A673 (cell line): Measurements from ENCODE around the gene PSMG4. TPM values are rescaled to one million over a fixed set of nuclear protein-coding genes. Genes with fewer than 3 reads are reported as not detected.

Source experiments
- BruUV-seq: library from RNA; stranded (reverse); fragments of 400-500 nt; replicated peaks from 2 replicates; lab custom pipeline; 2021; lab: Mats Ljungman, UMichigan
- CTCF ChIA-PET: fragments of 300-600 bp; sonication (Branson Sonifier 250); formaldehyde crosslinking; loops from one replicate; lab custom pipeline; 2022; ENCODE audit warnings: antibody characterized with exemption; lab: Charles Lee
- POLR2A ChIA-PET: fragments of 300-600 bp; sonication (Branson Sonifier 250); formaldehyde crosslinking; loops from one replicate; lab custom pipeline; 2022; ENCODE audit warnings: antibody characterized with exemption; ENCODE audit not compliant: low non-redundant PET; lab: Charles Lee
- DNase-seq: peaks from one replicate; pipeline ENCODE4 v3.0.0-alpha.2; 2015; ENCODE audit warnings: low spot score
- H3K27ac ChIP-seq: fragments of 200-600 bp; sonication (generic); 2 replicates; pipeline ENCODE4 v1.5.1; 2016; ENCODE audit warnings: mixed run types, low read depth, mild to moderate bottlenecking, mixed read lengths, antibody characterized with exemption, low read length; ENCODE audit not compliant: poor library complexity, severe bottlenecking
- H3K27me3 ChIP-seq: fragments of 200-600 bp; sonication (generic); replicated peaks from 2 replicates; pipeline ENCODE4 v1.6.1; 2017; ENCODE audit warnings: mixed run types, low read depth, mild to moderate bottlenecking, mixed read lengths, antibody characterized with exemption, low read length; ENCODE audit not compliant: insufficient read depth, poor library complexity
- H3K36me3 ChIP-seq: fragments of 200-600 bp; sonication (generic); 2 replicates; pipeline ENCODE4 v1.6.1; 2016; ENCODE audit warnings: mixed run types, mild to moderate bottlenecking, mixed read lengths, antibody characterized with exemption, low read length; ENCODE audit not compliant: insufficient read depth, poor library complexity, severe bottlenecking
- H3K4me1 ChIP-seq: fragments of 200-600 bp; sonication (generic); 2 replicates; pipeline ENCODE4 v1.6.1; 2017; ENCODE audit warnings: mixed run types, mild to moderate bottlenecking, mixed read lengths, antibody characterized with exemption, low read length; ENCODE audit not compliant: insufficient read depth, poor library complexity, severe bottlenecking
- H3K4me3 ChIP-seq: fragments of 200-600 bp; sonication (generic); 2 replicates; pipeline ENCODE4 v1.5.1; 2016; ENCODE audit warnings: low read depth, mixed run types, mild to moderate bottlenecking, mixed read lengths, low read length; ENCODE audit not compliant: poor library complexity, severe bottlenecking
- H3K9me3 ChIP-seq: fragments of 200-600 bp; sonication (generic); 2 replicates; pipeline ENCODE4 v1.6.1; 2016; ENCODE audit warnings: mixed run types, low read depth, mild to moderate bottlenecking, mixed read lengths, antibody characterized with exemption, low read length; ENCODE audit not compliant: poor library complexity, severe bottlenecking
- EZH2 ChIP-seq: fragments of 200-600 bp; sonication (generic); IDR thresholded peaks from 2 replicates; pipeline ENCODE4 v1.6.1; 2017; ENCODE audit warnings: borderline replicate concordance, low read depth, mild to moderate bottlenecking, mixed read lengths, antibody characterized with exemption, low read length; ENCODE audit not compliant: poor library complexity, severe bottlenecking
- intact Hi-C: fragments of 100-400 bp; cut with micrococcal nuclease; formaldehyde crosslinking; loops from one replicate; pipeline ENCODE4 v1.10.0; 2022; ENCODE audit not compliant: unreplicated experiment
- total RNA-seq: library from RNA; stranded (reverse); gene quantifications from 2 replicates; pipeline ENCODE4 v1.2.3, GENCODE V29; 2021
- TF ChIP-seq, protein P1 (sequence below): fragments of 300-800, 200-600 bp; sonication (generic); conservative IDR thresholded peaks from 2 replicates; pipeline ENCODE4 v1.5.1; 2017; ENCODE audit warnings: low read depth, mild to moderate bottlenecking, antibody characterized with exemption, low read length, moderate library complexity, mixed read lengths

PSMG4 gene
- total RNA-seq, 1 experiment from 2014 or later, result 34.4 TPM

DNA sequence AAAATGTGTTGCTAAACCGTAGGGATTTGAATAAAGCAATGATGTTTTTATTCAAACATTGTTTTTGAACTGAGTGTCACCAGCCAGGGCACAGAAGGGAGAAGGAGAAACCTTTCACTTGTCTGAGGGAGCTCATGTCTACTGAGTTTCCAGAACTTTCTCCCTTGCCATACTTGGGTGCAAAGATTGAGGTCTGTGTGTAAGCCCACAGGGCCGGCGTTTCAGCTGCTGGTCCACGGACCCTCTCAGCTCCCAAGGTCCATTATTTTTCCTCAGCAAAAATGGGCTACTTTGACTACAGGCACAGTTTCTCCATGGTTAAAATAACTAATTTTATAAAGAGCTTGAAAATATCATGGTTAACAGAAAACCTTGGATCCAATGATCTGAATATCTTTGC is 32.6 kb downstream of the PSMG4 start:
- TF ChIP-seq, protein P1, sequence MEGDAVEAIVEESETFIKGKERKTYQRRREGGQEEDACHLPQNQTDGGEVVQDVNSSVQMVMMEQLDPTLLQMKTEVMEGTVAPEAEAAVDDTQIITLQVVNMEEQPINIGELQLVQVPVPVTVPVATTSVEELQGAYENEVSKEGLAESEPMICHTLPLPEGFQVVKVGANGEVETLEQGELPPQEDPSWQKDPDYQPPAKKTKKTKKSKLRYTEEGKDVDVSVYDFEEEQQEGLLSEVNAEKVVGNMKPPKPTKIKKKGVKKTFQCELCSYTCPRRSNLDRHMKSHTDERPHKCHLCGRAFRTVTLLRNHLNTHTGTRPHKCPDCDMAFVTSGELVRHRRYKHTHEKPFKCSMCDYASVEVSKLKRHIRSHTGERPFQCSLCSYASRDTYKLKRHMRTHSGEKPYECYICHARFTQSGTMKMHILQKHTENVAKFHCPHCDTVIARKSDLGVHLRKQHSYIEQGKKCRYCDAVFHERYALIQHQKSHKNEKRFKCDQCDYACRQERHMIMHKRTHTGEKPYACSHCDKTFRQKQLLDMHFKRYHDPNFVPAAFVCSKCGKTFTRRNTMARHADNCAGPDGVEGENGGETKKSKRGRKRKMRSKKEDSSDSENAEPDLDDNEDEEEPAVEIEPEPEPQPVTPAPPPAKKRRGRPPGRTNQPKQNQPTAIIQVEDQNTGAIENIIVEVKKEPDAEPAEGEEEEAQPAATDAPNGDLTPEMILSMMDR, result no peak
- no peak for TF ChIP-seq EZH2
- no peaks in the 10 kb centered on the region for H3K9me3 ChIP-seq
- intact Hi-C loops, result no loop called here
- no peaks in the 10 kb centered on the region for H3K36me3 ChIP-seq
- no peak overlapping the region for H3K27ac ChIP-seq
- ChIA-PET POLR2A (no interaction called here), CTCF (no interaction called here)
- H3K4me1 ChIP-seq, result no peaks in the 10 kb centered on the region
- no peak overlapping the region for H3K4me3 ChIP-seq
- DNase-seq, result no peak
- BruUV-seq, result no TSS peak
- no peaks in the 10 kb centered on the region for H3K27me3 ChIP-seq

DNA sequence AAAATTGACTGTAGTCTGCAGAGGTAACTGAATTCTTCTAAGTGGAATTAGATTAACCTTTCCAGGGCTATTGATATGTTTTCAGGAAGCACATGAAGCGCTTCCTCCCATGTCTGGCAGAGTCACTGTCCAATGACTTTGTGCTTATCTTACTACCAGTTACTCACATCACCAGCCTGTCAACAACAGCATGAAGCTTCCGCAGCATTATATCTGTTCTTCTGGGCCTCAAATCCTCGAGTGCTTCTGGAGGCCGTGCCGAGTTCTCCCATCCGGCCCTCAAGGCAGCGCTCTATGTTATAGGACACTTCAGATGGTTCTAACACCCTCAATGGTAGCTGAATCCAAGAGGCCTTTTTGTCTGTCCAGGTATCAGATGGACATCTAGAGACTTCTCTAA is 33.2 kb downstream of the PSMG4 start:
- no peak overlapping the region for H3K27ac ChIP-seq
- no peaks in the 10 kb centered on the region for H3K27me3 ChIP-seq
- H3K9me3 ChIP-seq, result no peaks in the 10 kb centered on the region
- ChIA-PET CTCF (no interaction called here), POLR2A (no interaction called here)
- H3K36me3 ChIP-seq, result no peaks in the 10 kb centered on the region
- no peak for TF ChIP-seq EZH2
- TF ChIP-seq, protein P1, result no peak
- no TSS peak for BruUV-seq
- no peaks in the 10 kb centered on the region for H3K4me1 ChIP-seq
- H3K4me3 ChIP-seq, result no peak overlapping the region
- intact Hi-C loops, result no loop called here
- DNase-seq, result no peak

DNA sequence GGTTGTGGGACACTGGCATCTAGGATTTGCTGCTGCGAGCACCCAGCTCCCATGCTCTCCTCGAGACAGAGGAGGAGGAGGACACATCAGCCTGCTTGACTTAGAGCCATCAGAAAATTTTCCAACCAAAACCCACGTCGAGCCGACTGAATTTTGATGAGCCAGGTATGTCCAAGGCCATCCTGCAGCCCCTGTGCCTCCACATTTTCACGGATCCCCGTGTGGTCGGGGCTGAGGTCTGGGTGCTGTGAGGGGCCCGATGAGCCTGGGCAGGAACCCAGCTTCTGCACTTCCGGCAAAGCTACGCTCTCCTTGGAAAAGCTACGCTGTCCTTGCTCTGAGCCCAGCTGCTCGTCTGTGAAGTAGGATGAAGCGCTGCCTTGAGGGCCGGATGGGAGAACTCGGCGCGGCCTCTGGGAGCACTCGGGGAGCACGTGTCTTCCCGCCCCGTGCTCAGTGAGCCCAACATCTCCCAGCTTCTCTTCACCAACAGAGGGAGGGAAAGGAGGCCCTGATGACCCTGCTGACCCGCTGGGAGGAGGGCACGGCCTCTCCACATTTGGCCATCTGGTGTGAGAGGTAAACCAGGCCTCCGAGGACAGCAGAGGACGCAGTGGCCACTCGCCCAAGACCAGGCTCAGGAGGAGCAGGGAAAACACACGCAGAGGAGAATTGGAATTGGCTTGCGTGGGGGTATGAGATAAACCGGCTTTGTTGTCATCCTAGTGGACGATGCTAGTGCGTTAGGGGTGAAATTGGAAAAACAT is 33.9 kb downstream of the PSMG4 start:
- POLR2A ChIA-PET, result no interaction called here
- no peak for DNase-seq

More for the DNA sequence above, 33.9 kb downstream of the PSMG4 start:
- Histone ChIP-seq H3K4me3 (no peak overlapping the region), H3K4me1 (no peaks in the 10 kb centered on the region), H3K27me3 (no peaks in the 10 kb centered on the region), H3K36me3 (no peaks in the 10 kb centered on the region), H3K27ac (no peak overlapping the region), H3K9me3 (no peaks in the 10 kb centered on the region)
- CTCF ChIA-PET, result no interaction called here
- TF ChIP-seq, protein P1, result no peak
- no peak for TF ChIP-seq EZH2
- intact Hi-C loops, result no loop called here
- no TSS peak for BruUV-seq
